HCT116 (cell line): ENCODE results near the gene EVI5L. TPM values are rescaled to one million over a fixed set of nuclear protein-coding genes. Genes with fewer than 3 reads are reported as not detected.

ENCODE experiments used
- ATAC-seq: fragments of 200-7000 bp; cut with Tn5 transposase; 2 replicates; pipeline ENCODE4 v1.9.1; 2020; ENCODE audit warnings: mild to moderate bottlenecking, moderate library complexity
- BruUV-seq: library from RNA; stranded (reverse); fragments of 400-500 nt; replicated peaks from 2 replicates; lab custom pipeline; 2021; lab: Mats Ljungman, UMichigan
- CTCF ChIA-PET: fragments of 300-600 bp; sonication (Branson Sonifier 250); formaldehyde crosslinking; loops from one replicate; lab custom pipeline; 2021; ENCODE audit warnings: antibody characterized with exemption; lab: Charles Lee
- POLR2A ChIA-PET: fragments of 300-600, 350-600 bp; sonication (Branson Sonifier 250); formaldehyde crosslinking; loops from one replicate; lab custom pipeline; 2021; ENCODE audit warnings: antibody characterized with exemption; lab: Charles Lee
- RAD21 ChIA-PET, 2 experiments: fragments of 300-600 bp; sonication (Branson Sonifier 250); formaldehyde crosslinking; loops; one replicate each; lab custom pipeline; 2023; ENCODE audit warnings: low total read pairs in 2 of 2; ENCODE audit not compliant: uncharacterized antibody in 2 of 2, unreplicated experiment in 2 of 2, low non-redundant PET in 1 of 2; lab: Charles Lee
- DNase-seq: peaks from one replicate; pipeline ENCODE4 v3.0.0-alpha.2; 2010; ENCODE audit warnings: low read depth, low spot score
- H2AFZ ChIP-seq: fragments of 200-600 bp; shearing (Covaris generic), sonication (generic); 2 replicates; pipeline ENCODE4 v1.6.1; 2017; ENCODE audit warnings: low read depth, mixed run types, mixed read lengths, antibody characterized with exemption, low read length; ENCODE audit not compliant: poor library complexity, severe bottlenecking
- H3K27ac ChIP-seq: 2 replicates; pipeline ENCODE4 v1.5.1; 2012; ENCODE audit warnings: low read depth, low read length
- H3K27me3 ChIP-seq: fragments of 200-600 bp; sonication (generic); 2 replicates; pipeline ENCODE4 v1.6.1; 2016; ENCODE audit warnings: mixed run types, low read length, mixed read lengths; ENCODE audit not compliant: insufficient read depth
- H3K36me3 ChIP-seq, 2 experiments: fragments of 200-500 bp in 1 of 2; fragments of 200-600 bp in 1 of 2; sonication (Bioruptor generic) in 1 of 2; sonication (generic) in 1 of 2; 2 replicates each; pipeline versions ENCODE4 v1.5.1 to v1.6.1; 2014 to 2016; ENCODE audit warnings: low read length in 2 of 2, inconsistent platforms in 1 of 2, mixed read lengths in 1 of 2, mixed run types in 1 of 2; ENCODE audit not compliant: insufficient read depth in 2 of 2, control insufficient read depth in 1 of 2
- H3K4me1 ChIP-seq, 2 experiments: fragments of 200-600 bp in 1 of 2; sonication (generic) in 1 of 2; 2 replicates each; pipeline versions ENCODE4 v1.5.1 to v1.6.1; 2012 to 2017; ENCODE audit warnings: low read length in 2 of 2, inconsistent platforms in 1 of 2, mild to moderate bottlenecking in 1 of 2, mixed read lengths in 1 of 2, mixed run types in 1 of 2, moderate library complexity in 1 of 2; ENCODE audit not compliant: insufficient read depth in 2 of 2, control insufficient read depth in 1 of 2
- H3K4me2 ChIP-seq: fragments of 200-600 bp; sonication (generic); 2 replicates; pipeline ENCODE4 v1.6.1; 2017; ENCODE audit warnings: mixed run types, low read length, mixed read lengths
- H3K4me3 ChIP-seq, 2 experiments: fragments of 200-600 bp in 1 of 2; sonication (generic) in 1 of 2; replicated peaks in 1 of 2; 2 replicates each; pipeline ENCODE4 v1.5.1; 2011 to 2016; ENCODE audit warnings: low read length in 2 of 2, control low read depth in 1 of 2, low read depth in 1 of 2, mild to moderate bottlenecking in 1 of 2, mixed read lengths in 1 of 2, mixed run types in 1 of 2
- H3K79me2 ChIP-seq: fragments of 200-600 bp; sonication (generic); 2 replicates; pipeline ENCODE4 v1.6.1; 2017; ENCODE audit warnings: mild to moderate bottlenecking, mixed run types, low read length, moderate library complexity, mixed read lengths; ENCODE audit not compliant: insufficient read depth
- H3K9ac ChIP-seq: fragments of 200-600 bp; sonication (generic); 2 replicates; pipeline ENCODE4 v1.6.1; 2016; ENCODE audit warnings: low read length, mixed read lengths
- H3K9me2 ChIP-seq: fragments of 200-600 bp; sonication (generic), shearing (Covaris generic); 2 replicates; pipeline ENCODE4 v1.6.1; 2017; ENCODE audit warnings: mixed run types, mild to moderate bottlenecking, moderate library complexity; ENCODE audit not compliant: insufficient read depth
- H3K9me3 ChIP-seq, 2 experiments: fragments of 200-500 bp in 1 of 2; fragments of 200-600 bp in 1 of 2; sonication (Bioruptor generic) in 1 of 2; sonication (generic) in 1 of 2; 2 replicates each; pipeline ENCODE4 v1.6.1; 2014 to 2017; ENCODE audit warnings: low read length in 2 of 2, mixed read lengths in 2 of 2, inconsistent platforms in 1 of 2, low read depth in 1 of 2, mild to moderate bottlenecking in 1 of 2, mixed run types in 1 of 2, moderate library complexity in 1 of 2; ENCODE audit not compliant: control insufficient read depth in 1 of 2, insufficient read depth in 1 of 2
- H4K20me1 ChIP-seq: fragments of 200-600 bp; sonication (generic), shearing (Covaris generic); 2 replicates; pipeline ENCODE4 v1.6.1; 2017; ENCODE audit warnings: mixed run types, mild to moderate bottlenecking, moderate library complexity; ENCODE audit not compliant: insufficient read depth
- ATF3 ChIP-seq: IDR thresholded peaks from 2 replicates; pipeline ENCODE4 v1.6.1; 2012
- EGR1 ChIP-seq: IDR thresholded peaks from 2 replicates; pipeline ENCODE4 v1.6.1; 2012; ENCODE audit warnings: low read depth
- ELF1 ChIP-seq: IDR thresholded peaks from 2 replicates; pipeline ENCODE4 v1.6.1; 2012; ENCODE audit warnings: low read depth, borderline replicate concordance
- EZH2phosphoT487 ChIP-seq: fragments of 200-600 bp; IDR thresholded peaks from 2 replicates; pipeline ENCODE4 v1.6.1; 2018; ENCODE audit warnings: antibody characterized with exemption, borderline replicate concordance
- JUND ChIP-seq: IDR thresholded peaks from 2 replicates; pipeline ENCODE4 v1.6.1; 2012
- SIN3A ChIP-seq: IDR thresholded peaks from 2 replicates; pipeline ENCODE4 v1.6.1; 2012; ENCODE audit warnings: low read depth
- SP1 ChIP-seq: IDR thresholded peaks from 2 replicates; pipeline ENCODE4 v1.6.1; 2012; ENCODE audit warnings: low read depth
- YY1 ChIP-seq: IDR thresholded peaks from 2 replicates; pipeline ENCODE4 v1.6.1; 2011; ENCODE audit warnings: low read length, low read depth, moderate library complexity, mild to moderate bottlenecking; ENCODE audit not compliant: insufficient replicate concordance; ENCODE audit errors: extremely low read depth
- intact Hi-C: fragments of 100-400 bp; cut with micrococcal nuclease; formaldehyde crosslinking; loops from 2 replicates; pipeline ENCODE4 v1.10.0; 2022
- total RNA-seq: library from RNA; stranded (reverse); gene quantifications from one replicate; pipeline ENCODE4 v1.2.1, GENCODE V29; 2021; ENCODE audit not compliant: unreplicated experiment
- TF ChIP-seq, protein P1 (sequence below): IDR thresholded peaks from 2 replicates; pipeline ENCODE4 v1.6.1; 2012
- TF ChIP-seq, protein P2 (sequence below): IDR thresholded peaks from 2 replicates; pipeline ENCODE4 v1.6.1; 2011; ENCODE audit warnings: mild to moderate bottlenecking, low read length, moderate library complexity; ENCODE audit not compliant: insufficient replicate concordance; ENCODE audit errors: extremely low read depth

Gene EVI5L
- total RNA-seq, 1 experiment from 2014 or later: 15.0 TPM

- POLR2A ChIA-PET: interaction anchor here (1.1 to 1.4 kb wide), 4 partner anchors 9 to 31 kb away, joined by 3 to 5 read pairs (median 4); partner anchors contain the start of gene LRRC8E
- H3K36me3 ChIP-seq: peaks cover 0 to 9% of the 10 kb centered on the region in 2 experiments; a peak in 2 of 4 replicates
- H4K20me1 ChIP-seq: no peaks in the 10 kb centered on the region
- peaks cover 3 to 27% of the 10 kb centered on the region in 2 experiments; a peak in 2 of 4 replicates for H3K4me1 ChIP-seq
- RAD21 ChIA-PET: no interaction called here
- ATAC-seq (no peak), DNase-seq (no peak)
- no peak overlapping the region for H3K9ac ChIP-seq
- H3K4me3 ChIP-seq: no peak overlapping the region
- H3K4me2 ChIP-seq: no peak overlapping the region
- intact Hi-C loops: no loop called here
- H3K79me2 ChIP-seq: peaks cover 25% of the 10 kb centered on the region
- H3K27me3 ChIP-seq: no peaks in the 10 kb centered on the region
- TF ChIP-seq YY1 (no peak), ATF3 (no peak), SIN3A (no peak), SP1 (no peak), EZH2phosphoT487 (no peak), ELF1 (no peak), JUND (no peak), EGR1 (no peak)
- TF ChIP-seq, protein P1, sequence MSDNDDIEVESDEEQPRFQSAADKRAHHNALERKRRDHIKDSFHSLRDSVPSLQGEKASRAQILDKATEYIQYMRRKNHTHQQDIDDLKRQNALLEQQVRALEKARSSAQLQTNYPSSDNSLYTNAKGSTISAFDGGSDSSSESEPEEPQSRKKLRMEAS: no peak
- TF ChIP-seq, protein P2, sequence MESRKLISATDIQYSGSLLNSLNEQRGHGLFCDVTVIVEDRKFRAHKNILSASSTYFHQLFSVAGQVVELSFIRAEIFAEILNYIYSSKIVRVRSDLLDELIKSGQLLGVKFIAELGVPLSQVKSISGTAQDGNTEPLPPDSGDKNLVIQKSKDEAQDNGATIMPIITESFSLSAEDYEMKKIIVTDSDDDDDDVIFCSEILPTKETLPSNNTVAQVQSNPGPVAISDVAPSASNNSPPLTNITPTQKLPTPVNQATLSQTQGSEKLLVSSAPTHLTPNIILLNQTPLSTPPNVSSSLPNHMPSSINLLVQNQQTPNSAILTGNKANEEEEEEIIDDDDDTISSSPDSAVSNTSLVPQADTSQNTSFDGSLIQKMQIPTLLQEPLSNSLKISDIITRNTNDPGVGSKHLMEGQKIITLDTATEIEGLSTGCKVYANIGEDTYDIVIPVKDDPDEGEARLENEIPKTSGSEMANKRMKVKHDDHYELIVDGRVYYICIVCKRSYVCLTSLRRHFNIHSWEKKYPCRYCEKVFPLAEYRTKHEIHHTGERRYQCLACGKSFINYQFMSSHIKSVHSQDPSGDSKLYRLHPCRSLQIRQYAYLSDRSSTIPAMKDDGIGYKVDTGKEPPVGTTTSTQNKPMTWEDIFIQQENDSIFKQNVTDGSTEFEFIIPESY: no peak
- H3K27ac ChIP-seq: no peak overlapping the region
- no peaks in the 10 kb centered on the region for H3K9me3 ChIP-seq
- no TSS peak for BruUV-seq
- no peaks in the 10 kb centered on the region for H3K9me2 ChIP-seq
- H2AFZ ChIP-seq: no peak overlapping the region
- CTCF ChIA-PET: interaction anchor here (1.3 kb wide), 1 partner anchor 32 kb away, joined by 5 read pairs; no protein-coding TSS in a partner anchor
Measured at GRCh38 chr19:7900401-7900870, 70.4 kb downstream of the EVI5L start.
